OCI-LY3 (cell line): ENCODE measurements around the gene FZR1.

Experiments used
- EZH2phosphoT487 ChIP-seq: fragments of 200-600 bp; shearing (Covaris generic); IDR thresholded peaks from 2 replicates; pipeline ENCODE4 v1.6.1; 2018; ENCODE audit warnings: antibody characterized with exemption, mixed run types, low read depth
- TF ChIP-seq, protein P1 (sequence below): fragments of 200-600, 300-600 bp; sonication (generic); IDR thresholded peaks from 2 replicates; pipeline ENCODE4 v1.5.1; 2014; ENCODE audit warnings: antibody characterized with exemption, low read length, low read depth

DNA sequence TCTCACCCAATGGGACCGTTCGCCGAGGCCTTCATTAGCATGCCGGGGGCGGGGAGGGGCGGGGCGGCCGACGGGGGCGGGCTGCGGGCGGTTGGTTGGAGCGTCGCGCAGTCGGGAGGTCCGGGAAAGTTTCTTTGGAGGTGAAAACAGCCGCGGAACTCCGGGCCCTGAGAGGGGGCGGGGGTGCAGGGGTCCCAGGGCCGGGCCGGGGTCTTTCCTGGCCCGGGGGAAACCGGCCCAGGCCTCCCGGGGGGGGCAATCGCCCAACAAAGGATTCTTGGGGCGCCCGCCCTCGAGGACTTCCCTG, 66.7 kb downstream of the FZR1 start, which contains the start of gene HMG20B:
- TF ChIP-seq, protein P1, sequence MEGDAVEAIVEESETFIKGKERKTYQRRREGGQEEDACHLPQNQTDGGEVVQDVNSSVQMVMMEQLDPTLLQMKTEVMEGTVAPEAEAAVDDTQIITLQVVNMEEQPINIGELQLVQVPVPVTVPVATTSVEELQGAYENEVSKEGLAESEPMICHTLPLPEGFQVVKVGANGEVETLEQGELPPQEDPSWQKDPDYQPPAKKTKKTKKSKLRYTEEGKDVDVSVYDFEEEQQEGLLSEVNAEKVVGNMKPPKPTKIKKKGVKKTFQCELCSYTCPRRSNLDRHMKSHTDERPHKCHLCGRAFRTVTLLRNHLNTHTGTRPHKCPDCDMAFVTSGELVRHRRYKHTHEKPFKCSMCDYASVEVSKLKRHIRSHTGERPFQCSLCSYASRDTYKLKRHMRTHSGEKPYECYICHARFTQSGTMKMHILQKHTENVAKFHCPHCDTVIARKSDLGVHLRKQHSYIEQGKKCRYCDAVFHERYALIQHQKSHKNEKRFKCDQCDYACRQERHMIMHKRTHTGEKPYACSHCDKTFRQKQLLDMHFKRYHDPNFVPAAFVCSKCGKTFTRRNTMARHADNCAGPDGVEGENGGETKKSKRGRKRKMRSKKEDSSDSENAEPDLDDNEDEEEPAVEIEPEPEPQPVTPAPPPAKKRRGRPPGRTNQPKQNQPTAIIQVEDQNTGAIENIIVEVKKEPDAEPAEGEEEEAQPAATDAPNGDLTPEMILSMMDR, result no peak
- no peak for TF ChIP-seq EZH2phosphoT487
